Fibroblast of lung (primary cell): ENCODE data around the gene TSC22D1.

Experiments
- EZH2 ChIP-seq: IDR thresholded peaks from 2 replicates; pipeline ENCODE4 v1.5.1; 2012; ENCODE audit warnings: low read length, control low read depth, mild to moderate bottlenecking; ENCODE audit errors: missing control alignments
- TF ChIP-seq, protein P1 (sequence below), 2 donors: IDR thresholded peaks in 1 of 2; conservative IDR thresholded peaks in 1 of 2; 1 replicate in 1 of 2; 2 replicates in 1 of 2; pipeline ENCODE4 v1.5.1; 2011 to 2012; ENCODE audit warnings: low read length in 2 of 2, control low read depth in 1 of 2, inconsistent platforms in 1 of 2, low read depth in 1 of 2, mild to moderate bottlenecking in 1 of 2

DNA sequence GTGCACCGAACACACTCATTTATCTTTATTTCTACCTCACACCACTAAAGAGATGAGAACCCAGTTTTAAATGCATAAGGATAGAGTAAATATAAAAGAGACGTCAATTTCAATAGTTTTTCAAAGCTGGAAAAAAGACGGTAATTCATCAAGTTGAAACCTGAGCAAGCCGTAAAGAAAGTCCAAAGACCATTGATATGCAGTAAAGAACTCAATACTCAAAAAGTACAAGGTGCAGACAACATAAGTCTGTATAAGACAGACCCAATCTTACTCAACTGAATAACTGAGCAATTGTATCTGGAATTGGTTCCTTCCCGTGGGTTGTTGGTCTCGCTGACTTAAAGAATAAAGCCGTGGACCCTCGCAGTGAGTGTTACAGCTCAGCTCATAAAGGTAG is 120.4 kb downstream of the TSC22D1 start:
- TF ChIP-seq, protein P1, sequence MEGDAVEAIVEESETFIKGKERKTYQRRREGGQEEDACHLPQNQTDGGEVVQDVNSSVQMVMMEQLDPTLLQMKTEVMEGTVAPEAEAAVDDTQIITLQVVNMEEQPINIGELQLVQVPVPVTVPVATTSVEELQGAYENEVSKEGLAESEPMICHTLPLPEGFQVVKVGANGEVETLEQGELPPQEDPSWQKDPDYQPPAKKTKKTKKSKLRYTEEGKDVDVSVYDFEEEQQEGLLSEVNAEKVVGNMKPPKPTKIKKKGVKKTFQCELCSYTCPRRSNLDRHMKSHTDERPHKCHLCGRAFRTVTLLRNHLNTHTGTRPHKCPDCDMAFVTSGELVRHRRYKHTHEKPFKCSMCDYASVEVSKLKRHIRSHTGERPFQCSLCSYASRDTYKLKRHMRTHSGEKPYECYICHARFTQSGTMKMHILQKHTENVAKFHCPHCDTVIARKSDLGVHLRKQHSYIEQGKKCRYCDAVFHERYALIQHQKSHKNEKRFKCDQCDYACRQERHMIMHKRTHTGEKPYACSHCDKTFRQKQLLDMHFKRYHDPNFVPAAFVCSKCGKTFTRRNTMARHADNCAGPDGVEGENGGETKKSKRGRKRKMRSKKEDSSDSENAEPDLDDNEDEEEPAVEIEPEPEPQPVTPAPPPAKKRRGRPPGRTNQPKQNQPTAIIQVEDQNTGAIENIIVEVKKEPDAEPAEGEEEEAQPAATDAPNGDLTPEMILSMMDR (conservative IDR thresholded peaks at IDR 0.05 in 1 of 2, IDR thresholded peaks at IDR 0.05 in 1 of 2; ENCODE audit: low read depth in 1 of 2, low read length in 2 of 2) = no peak
- no peak for TF ChIP-seq EZH2
